RWPE2 (cell line): ENCODE results near the gene SLC18A3.

Experiments used
- ATAC-seq: fragments of 200-7000 bp; cut with Tn5 transposase; 3 replicates; pipeline ENCODE4 v1.9.1; 2021; ENCODE audit warnings: low read depth
- DNase-seq: peaks from one replicate; pipeline ENCODE4 v3.0.0-alpha.2; 2020; ENCODE audit warnings: low spot score
- H3K27ac ChIP-seq: fragments of 450-650 bp; 2 replicates; pipeline ENCODE4 v1.5.1; 2017; ENCODE audit warnings: mild to moderate bottlenecking; ENCODE audit not compliant: poor library complexity, severe bottlenecking
- H3K27me3 ChIP-seq: fragments of 250-450 bp; sonication (Bioruptor Pico); 2 replicates; pipeline ENCODE4 v1.5.1; 2021; ENCODE audit warnings: mild to moderate bottlenecking, moderate library complexity; ENCODE audit not compliant: insufficient read depth, poor library complexity, severe bottlenecking
- H3K36me3 ChIP-seq: fragments of 250-450 bp; sonication (Bioruptor Pico); 2 replicates; pipeline ENCODE4 v1.5.1; 2020; ENCODE audit warnings: low read depth, mild to moderate bottlenecking, moderate library complexity
- H3K4me1 ChIP-seq: fragments of 250-450 bp; sonication (Bioruptor Pico); 2 replicates; pipeline ENCODE4 v1.5.1; 2021; ENCODE audit warnings: mild to moderate bottlenecking, moderate library complexity; ENCODE audit not compliant: insufficient read depth, poor library complexity, severe bottlenecking
- H3K4me3 ChIP-seq: fragments of 250-450 bp; sonication (Bioruptor Pico); 2 replicates; pipeline ENCODE4 v1.5.1; 2021; ENCODE audit warnings: mild to moderate bottlenecking, moderate library complexity; ENCODE audit not compliant: severe bottlenecking
- H3K9me3 ChIP-seq: fragments of 250-450 bp; sonication (Bioruptor Pico); 2 replicates; pipeline ENCODE4 v1.5.1; 2021; ENCODE audit warnings: mild to moderate bottlenecking, moderate library complexity; ENCODE audit not compliant: severe bottlenecking
- TF ChIP-seq, protein P1 (sequence below): fragments of 450-650 bp; IDR thresholded peaks from one replicate; pipeline ENCODE4 v1.5.1; 2017; ENCODE audit warnings: mild to moderate bottlenecking, moderate library complexity; ENCODE audit not compliant: poor library complexity, severe bottlenecking

The SLC18A3 gene

GRCh38 chr10:49568235-49568634, 41.9 kb upstream of the SLC18A3 start:
- Histone ChIP-seq H3K4me1 (peaks cover 17% of the 10 kb centered on the region), H3K27ac (peak overlapping the region; percentile 80), H3K27me3 (no peaks in the 10 kb centered on the region), H3K4me3 (no peak overlapping the region), H3K9me3 (no peaks in the 10 kb centered on the region), H3K36me3 (no peaks in the 10 kb centered on the region)
- TF ChIP-seq, protein P1, sequence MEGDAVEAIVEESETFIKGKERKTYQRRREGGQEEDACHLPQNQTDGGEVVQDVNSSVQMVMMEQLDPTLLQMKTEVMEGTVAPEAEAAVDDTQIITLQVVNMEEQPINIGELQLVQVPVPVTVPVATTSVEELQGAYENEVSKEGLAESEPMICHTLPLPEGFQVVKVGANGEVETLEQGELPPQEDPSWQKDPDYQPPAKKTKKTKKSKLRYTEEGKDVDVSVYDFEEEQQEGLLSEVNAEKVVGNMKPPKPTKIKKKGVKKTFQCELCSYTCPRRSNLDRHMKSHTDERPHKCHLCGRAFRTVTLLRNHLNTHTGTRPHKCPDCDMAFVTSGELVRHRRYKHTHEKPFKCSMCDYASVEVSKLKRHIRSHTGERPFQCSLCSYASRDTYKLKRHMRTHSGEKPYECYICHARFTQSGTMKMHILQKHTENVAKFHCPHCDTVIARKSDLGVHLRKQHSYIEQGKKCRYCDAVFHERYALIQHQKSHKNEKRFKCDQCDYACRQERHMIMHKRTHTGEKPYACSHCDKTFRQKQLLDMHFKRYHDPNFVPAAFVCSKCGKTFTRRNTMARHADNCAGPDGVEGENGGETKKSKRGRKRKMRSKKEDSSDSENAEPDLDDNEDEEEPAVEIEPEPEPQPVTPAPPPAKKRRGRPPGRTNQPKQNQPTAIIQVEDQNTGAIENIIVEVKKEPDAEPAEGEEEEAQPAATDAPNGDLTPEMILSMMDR, result no peak
- ATAC-seq, result no peak
- no peak for DNase-seq

DNA sequence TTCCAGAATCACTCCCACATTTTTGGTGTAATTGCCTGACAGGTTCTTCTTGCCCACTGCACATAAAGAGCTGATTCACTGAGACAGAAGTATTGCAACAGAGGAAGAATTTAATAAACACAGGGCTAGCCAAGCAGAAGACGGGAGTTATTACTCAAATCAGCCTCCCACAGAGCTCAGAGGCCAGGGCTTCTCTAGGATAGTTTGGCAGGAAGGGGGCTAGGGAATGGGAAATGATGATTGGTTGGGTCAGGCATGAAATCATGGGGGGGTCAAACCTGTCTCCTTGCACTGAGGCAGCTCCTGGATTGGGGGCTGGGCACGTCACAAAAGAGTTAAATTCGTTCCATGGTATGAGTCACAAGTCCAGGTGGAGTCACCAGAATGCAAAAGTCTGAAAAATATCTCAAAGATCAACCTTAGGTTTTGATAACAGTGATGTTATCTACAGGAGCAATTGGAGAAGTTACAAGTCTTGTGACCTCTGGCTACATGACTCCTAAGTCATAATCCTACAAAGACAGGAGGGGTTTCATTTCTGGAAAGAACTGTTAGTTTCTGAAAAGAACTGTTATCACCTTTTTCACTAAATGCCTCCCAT, 41.0 kb upstream of the SLC18A3 start:
- no peak for DNase-seq
- ATAC-seq, result peak; percentile 83

DNA sequence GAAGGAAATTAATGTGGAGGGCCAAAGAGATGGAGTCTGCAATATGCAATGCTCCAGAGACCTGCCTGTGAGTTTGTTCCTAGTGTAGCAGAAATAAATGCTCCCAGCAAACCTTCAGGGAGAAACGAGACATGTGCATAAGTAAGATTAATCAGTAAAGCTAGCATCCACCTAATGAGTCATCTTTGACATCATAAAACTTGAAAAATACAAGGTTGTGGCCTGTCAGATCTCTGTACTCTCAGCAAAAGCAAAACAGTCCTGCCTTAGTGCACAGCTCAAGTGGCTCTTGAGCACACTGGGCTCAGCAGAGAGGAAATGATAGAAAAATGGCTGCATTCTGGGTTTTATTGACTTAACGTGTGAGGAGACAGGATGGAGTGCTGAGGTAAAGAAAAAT, 38.7 kb upstream of the SLC18A3 start:
- TF ChIP-seq, protein P1, result no peak
- DNase-seq, result no peak
- H3K27me3 ChIP-seq, result no peaks in the 10 kb centered on the region
- no peaks in the 10 kb centered on the region for H3K36me3 ChIP-seq
- no peak overlapping the region for H3K4me3 ChIP-seq
- ATAC-seq, result peak; percentile 25; the same call in 1 of the 3 replicates
- peaks cover 17% of the 10 kb centered on the region for H3K4me1 ChIP-seq
- H3K27ac ChIP-seq, result peak overlapping the region; percentile 80
- no peaks in the 10 kb centered on the region for H3K9me3 ChIP-seq

More for the DNA sequence above, 41.0 kb upstream of the SLC18A3 start:
- Histone ChIP-seq H3K4me1 (peaks cover 17% of the 10 kb centered on the region), H3K4me3 (no peak overlapping the region), H3K27me3 (no peaks in the 10 kb centered on the region), H3K9me3 (no peaks in the 10 kb centered on the region), H3K27ac (peak overlapping the region; percentile 80), H3K36me3 (no peaks in the 10 kb centered on the region)
- TF ChIP-seq, protein P1, result no peak

- ATAC-seq (no peak), DNase-seq (no peak)
- Histone ChIP-seq H3K4me1 (peaks cover 17% of the 10 kb centered on the region), H3K27ac (no peak overlapping the region), H3K4me3 (no peak overlapping the region), H3K27me3 (no peaks in the 10 kb centered on the region), H3K9me3 (no peaks in the 10 kb centered on the region), H3K36me3 (no peaks in the 10 kb centered on the region)
- TF ChIP-seq, protein P1, result no peak
Measured at GRCh38 chr10:49572594-49573114, 37.5 kb upstream of the SLC18A3 start.

GRCh38 chr10:49575489-49576072, 34.5 kb upstream of the SLC18A3 start:
- H3K9me3 ChIP-seq, result no peaks in the 10 kb centered on the region
- H3K4me1 ChIP-seq, result no peaks in the 10 kb centered on the region
- no peak overlapping the region for H3K4me3 ChIP-seq
- no peak overlapping the region for H3K27ac ChIP-seq
- H3K27me3 ChIP-seq, result no peaks in the 10 kb centered on the region
- DNase-seq (no peak), ATAC-seq (no peak)
- H3K36me3 ChIP-seq, result no peaks in the 10 kb centered on the region
- TF ChIP-seq, protein P1, result no peak
